GM12873 (cell line): Measurements from ENCODE around the gene INPP4B.

Experiments used
- TF ChIP-seq, protein P1 (sequence below): IDR thresholded peaks from 2 replicates; pipeline ENCODE4 v1.5.1; 2012; ENCODE audit warnings: low read depth, mild to moderate bottlenecking, moderate library complexity, low read length, control low read depth; ENCODE audit not compliant: insufficient read depth; ENCODE audit errors: missing control alignments

INPP4B gene

DNA sequence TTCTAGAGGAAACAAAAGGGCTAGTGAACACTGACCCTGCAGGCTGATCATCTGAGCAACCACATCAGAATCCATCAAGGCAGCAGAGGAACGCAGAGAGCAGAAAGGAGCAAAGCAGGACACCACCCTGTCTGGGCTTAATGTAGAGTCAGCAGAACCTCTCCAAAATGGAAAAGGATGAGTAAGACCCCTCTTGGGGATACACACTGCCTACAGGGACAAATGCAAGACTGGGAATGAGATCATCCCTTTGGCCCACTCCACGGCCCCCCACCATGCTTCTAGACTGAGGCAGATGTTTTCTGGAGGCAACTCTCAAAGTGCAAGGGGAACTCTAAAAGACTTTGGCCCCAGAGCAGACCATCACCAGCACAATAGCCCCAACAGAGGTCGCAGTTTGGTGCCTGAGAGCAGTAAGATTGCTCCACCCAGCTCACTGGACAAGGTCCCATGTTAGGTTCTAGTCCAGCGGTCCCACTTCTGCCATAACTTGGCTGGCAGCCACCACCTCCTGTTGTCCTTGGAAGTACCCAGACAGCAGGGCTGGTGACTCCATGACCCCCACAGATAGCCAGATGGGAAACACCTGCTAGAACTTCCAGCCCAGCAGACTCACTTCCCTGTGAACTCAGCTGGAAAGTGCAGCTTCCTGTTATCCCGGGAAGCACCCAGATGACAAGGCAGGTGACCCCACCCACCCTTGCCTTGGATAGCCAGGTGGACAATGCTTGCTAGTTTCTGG lies 372.7 kb downstream of the INPP4B start:
- TF ChIP-seq, protein P1, sequence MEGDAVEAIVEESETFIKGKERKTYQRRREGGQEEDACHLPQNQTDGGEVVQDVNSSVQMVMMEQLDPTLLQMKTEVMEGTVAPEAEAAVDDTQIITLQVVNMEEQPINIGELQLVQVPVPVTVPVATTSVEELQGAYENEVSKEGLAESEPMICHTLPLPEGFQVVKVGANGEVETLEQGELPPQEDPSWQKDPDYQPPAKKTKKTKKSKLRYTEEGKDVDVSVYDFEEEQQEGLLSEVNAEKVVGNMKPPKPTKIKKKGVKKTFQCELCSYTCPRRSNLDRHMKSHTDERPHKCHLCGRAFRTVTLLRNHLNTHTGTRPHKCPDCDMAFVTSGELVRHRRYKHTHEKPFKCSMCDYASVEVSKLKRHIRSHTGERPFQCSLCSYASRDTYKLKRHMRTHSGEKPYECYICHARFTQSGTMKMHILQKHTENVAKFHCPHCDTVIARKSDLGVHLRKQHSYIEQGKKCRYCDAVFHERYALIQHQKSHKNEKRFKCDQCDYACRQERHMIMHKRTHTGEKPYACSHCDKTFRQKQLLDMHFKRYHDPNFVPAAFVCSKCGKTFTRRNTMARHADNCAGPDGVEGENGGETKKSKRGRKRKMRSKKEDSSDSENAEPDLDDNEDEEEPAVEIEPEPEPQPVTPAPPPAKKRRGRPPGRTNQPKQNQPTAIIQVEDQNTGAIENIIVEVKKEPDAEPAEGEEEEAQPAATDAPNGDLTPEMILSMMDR = peak; percentile 1

GRCh38 chr4:142467088-142467487 lies 379.0 kb downstream of the INPP4B start:
- TF ChIP-seq, protein P1 = no peak

DNA sequence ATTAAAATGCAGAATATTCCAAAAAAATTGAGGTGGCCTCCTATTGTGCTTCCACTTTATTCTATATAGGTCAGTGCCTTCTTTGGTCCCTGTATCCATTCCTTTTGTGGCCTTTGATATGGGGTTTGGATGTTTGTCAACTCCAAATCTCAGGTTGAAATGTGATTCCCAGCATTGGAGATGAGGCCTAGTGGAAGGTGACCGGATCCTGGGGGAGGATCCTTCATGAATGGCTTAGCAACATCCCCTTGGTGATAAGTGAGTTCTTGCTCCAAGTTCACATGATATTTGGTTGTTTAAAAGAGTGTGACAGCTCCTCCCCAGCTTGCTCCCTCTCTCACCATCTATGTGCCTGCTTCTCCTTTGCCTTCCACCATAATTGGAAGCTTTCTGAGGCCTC lies 380.6 kb downstream of the INPP4B start:
- TF ChIP-seq, protein P1 = no peak

- TF ChIP-seq, protein P1 = no peak
Observed at GRCh38 chr4:142463206-142463605, 382.9 kb downstream of the INPP4B start.

GRCh38 chr4:142452161-142452855 lies 393.8 kb downstream of the INPP4B start:
- TF ChIP-seq, protein P1 = no peak

GRCh38 chr4:142449771-142450373 lies 396.2 kb downstream of the INPP4B start:
- TF ChIP-seq, protein P1 = no peak

GRCh38 chr4:142447009-142447408 lies 399.1 kb downstream of the INPP4B start:
- TF ChIP-seq, protein P1 = no peak
